Endothelial cell of hepatic sinusoid (primary cell): Measurements from ENCODE around the gene OR1I1.
"Not testable (repeated sequence)": the region's sequence is repeated elsewhere in the genome, so short reads cannot be mapped to it uniquely, and the experiment has no call there.

ENCODE experiments used
- in situ Hi-C: cut with HindIII; loops from 2 replicates; pipeline ENCODE4 v1.10.0; 2017; ENCODE audit warnings: low sequenced_read_pairs

Gene OR1I1, protein sequence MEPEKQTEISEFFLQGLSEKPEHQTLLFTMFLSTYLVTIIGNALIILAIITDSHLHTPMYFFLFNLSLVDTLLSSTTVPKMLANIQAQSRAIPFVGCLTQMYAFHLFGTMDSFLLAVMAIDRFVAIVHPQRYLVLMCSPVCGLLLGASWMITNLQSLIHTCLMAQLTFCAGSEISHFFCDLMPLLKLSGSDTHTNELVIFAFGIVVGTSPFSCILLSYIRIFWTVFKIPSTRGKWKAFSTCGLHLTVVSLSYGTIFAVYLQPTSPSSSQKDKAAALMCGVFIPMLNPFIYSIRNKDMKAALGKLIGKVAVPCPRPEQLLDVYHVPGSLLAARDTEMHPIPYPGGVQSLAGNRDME

GRCh38 chr19:15081911-15082310 is at the start of gene OR1I1:
Gene OR1I1, plus strand, starts transcription at chr19:15082211. Its CDS starts 4,855 bp downstream, at chr19:15087066.
- in situ Hi-C loops: no loop called here

GRCh38 chr19:15035795-15036311 is 46.2 kb upstream of the OR1I1 start:
- in situ Hi-C loops: no loop called here

DNA sequence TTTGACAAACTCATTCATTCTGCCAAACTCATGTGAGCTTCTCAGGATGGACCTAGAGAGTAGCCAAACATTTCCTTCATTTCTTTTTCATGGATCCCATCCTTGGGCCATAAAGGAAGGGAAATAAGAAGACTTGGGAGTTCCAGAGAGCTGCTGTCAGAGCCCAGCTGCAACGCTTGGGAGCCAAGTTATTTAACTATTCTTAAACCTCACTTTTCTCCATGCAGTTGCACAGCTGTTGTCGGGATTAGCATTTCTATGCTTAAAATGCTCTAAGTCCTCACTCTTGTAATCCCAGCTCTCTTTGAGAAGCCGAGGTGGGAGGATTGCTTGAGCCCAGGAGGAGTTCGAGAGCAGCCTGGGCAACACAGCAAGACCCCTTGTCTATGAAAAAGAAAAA is 44.4 kb upstream of the OR1I1 start:
- in situ Hi-C loops: no loop called here

DNA sequence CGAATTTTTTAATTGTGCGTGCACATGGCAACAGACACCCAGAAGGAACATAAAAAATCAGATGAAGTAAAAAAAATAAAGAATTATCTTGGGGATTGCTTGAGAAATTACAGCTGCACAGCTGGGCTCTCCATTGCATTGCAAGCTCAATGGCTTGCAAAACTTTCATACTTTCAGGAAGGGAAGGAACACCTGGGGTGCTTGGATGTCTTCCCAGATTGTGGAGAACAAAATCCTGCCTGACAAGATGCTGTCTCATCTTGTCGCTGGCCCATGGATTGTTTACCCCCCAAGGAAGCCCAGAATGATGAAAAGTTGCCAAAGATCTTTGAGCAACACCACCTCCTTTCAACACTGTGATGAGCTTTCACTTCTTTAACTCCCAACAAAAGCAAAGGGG is 43.7 kb upstream of the OR1I1 start:
- in situ Hi-C loops: no loop called here

DNA sequence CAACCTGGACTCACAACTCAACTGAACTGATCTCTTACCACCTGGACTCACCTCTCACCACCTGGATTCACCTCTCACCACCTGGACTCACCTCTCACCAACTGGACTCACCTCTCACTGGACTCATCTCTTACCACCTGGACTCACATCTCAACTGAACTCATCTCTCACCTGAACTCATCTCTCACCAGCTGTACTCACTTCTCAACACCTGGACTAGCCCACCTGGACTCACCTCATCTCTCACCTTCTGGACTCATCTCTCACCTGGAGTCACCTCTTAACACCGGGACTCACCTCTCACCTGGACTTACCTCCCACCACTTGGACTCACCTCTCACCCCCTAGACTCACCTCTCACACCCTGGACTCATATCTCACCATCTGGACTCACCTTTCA is 40.0 kb upstream of the OR1I1 start:
- in situ Hi-C loops: no loop called here

- in situ Hi-C loops: no loop called here
Measured at GRCh38 chr19:15042826-15043225, 39.2 kb upstream of the OR1I1 start.

- in situ Hi-C loops: no loop called here
Measured at GRCh38 chr19:15045506-15045905, 36.5 kb upstream of the OR1I1 start.

DNA sequence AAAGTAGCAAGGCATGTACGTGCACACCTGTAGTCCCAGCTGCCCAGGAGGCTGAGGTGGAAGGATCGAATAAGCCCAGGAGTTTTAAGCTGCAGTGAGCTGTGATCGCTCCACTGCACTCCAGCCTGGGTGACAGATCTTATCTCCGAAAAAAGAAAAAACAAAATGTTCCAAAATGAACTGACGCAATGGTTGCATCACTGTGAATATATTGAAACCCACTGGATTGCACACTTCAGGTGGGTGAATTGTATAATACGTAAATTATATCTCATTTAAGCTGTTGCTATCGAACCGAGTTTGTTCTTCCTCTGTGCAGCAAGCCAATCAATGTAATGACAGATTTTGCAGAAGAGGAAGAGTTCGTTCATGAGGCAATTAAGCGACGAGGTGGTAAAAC is 34.3 kb upstream of the OR1I1 start:
- in situ Hi-C loops: no loop called here

- in situ Hi-C loops: no loop called here
Measured at GRCh38 chr19:15048128-15048527, 33.9 kb upstream of the OR1I1 start.

DNA sequence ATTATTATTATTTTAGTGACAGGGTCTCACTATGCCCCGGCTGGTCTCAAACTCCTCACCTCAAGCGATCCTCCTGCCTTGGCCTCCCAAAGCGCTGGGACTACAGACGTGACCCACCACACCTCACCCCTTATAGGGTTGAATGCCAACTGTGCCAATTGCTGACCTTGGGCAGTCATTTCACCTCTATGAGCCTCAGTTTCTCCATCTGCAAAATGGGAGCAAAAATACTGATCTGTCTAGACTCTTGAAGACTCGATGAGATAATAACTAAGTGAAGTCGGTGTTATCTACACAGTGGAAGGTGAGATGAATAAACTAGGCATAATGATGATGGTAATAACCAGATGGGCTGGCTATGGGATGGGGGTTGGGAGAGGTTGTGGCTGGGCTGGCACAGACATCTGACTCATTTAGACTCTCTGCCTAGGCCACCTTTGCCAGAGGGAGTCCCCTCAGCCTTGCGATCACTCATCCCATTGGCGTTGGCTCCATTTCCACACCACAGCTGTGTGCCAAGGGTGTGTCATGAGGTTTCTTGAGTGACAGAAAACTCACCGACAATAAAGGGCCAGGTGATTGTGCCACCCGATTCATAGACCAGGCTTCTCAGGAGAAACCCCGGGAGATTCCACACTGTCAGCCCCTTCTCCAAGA is 33.0 kb upstream of the OR1I1 start, which contains the start of gene CASP14:
CASP14 (plus strand) TSS at position 596 of the 657 bp plus-strand sequence. CDS start 2,772 bp downstream, outside the sequence.
- in situ Hi-C loops: no loop called here

GRCh38 chr19:15050639-15051038 is 31.4 kb upstream of the OR1I1 start:
- in situ Hi-C loops: no loop called here

DNA sequence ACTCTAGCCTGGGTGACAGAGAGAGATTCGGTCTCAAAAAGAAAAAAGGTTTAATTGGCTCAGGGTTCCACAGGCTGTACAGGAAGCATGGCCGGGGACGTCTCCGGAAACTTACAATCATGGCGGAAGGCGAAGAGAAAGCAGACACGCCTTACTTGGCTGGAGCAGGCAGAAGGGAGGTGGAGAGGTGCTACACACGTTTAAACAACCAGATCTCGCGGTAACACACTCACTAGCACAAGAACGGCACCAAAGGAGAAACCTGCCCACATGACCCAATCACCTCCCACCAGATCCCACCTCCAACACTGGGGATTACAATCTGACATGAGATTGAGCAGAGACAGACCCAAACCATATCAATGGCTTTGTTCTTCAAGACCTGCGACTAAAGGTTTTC is 20.0 kb upstream of the OR1I1 start:
- in situ Hi-C loops: no loop called here

DNA sequence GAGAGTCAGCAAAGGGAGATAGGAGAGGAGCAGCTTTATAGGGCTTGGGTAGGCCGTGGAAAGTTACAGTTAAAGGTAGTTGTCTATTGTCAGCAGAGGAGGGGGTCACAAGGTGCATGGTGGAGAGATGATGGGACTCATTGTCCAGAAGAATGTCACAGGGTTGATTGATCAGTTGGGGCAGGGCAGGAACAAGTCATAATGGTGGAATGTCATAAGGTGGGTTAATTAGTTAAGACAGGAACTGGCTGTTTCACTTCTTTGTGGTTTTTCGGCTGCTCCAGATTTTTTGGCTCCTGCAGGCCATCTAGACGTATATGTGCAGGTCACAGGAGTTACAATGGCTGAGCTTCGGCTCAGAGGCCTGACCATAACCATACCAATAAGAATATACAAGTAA is 11.6 kb upstream of the OR1I1 start:
- in situ Hi-C loops: not testable (repeated sequence)

DNA sequence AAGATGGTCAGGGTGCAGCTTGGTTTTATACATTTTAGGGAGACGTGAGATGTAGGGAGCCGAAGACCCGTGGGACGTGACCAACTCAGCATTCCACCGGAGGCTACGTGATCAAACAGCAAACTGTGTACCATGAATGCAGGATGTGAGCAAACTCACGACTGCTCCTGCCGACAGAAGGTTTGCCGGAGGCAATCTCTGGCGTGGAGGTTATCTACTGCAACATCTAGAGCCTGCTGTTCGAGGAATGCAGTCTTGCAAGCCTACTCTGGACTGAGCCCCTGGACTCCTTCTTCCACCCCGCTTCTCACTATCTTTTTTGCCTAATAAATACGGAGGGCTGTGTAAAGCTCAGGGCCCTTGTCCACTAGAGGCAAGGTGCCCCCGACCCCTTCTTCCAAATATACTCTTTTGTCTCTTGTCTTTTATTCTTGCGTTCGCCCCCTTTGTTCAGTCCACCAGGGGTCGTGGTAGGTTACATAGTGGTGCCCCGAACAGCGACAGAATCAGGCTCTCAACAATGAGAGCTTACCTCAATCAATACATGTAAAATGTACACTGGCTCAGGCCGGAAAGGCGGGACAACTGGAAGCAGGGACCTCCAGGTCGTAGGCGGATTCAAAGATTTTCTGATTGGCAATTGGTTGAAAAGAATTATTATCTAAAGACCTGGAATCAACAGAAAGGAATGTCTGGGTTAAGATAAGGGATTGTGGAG is 8.9 kb upstream of the OR1I1 start:
- in situ Hi-C loops: no loop called here

DNA sequence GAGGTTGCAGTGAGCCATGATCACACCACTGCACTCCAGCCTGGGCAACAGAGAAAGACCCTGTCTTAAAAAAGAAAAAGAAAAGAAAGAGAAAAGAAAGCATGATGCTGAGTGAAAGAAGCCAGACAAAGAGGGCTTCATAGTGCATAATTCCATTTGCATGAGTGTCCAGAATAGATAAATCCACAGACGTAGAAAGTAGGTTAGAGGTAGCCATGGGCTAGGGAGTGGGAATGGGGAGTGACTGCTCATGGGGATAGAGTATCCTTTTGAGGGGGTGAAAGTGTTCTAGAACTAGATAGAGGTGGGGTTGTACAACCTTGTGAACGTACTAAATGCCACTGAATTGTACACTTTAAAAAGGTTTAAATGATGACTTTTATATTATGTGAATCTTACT is 7.6 kb upstream of the OR1I1 start:
- in situ Hi-C loops: no loop called here

GRCh38 chr19:15075806-15076205 is 6.2 kb upstream of the OR1I1 start:
- in situ Hi-C loops: no loop called here

- in situ Hi-C loops: not testable (repeated sequence)
Measured at GRCh38 chr19:15080002-15080401, 2.0 kb upstream of the OR1I1 start.

DNA sequence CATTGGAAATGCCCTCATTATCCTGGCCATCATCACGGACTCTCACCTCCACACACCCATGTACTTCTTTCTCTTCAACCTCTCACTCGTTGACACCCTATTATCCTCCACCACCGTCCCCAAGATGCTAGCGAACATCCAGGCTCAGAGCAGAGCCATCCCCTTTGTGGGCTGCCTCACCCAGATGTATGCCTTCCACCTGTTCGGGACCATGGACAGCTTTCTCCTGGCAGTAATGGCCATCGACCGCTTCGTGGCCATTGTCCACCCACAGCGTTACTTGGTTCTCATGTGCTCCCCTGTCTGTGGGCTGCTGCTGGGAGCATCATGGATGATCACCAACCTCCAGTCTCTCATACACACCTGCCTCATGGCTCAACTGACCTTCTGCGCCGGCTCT is 5.2 kb downstream of the OR1I1 start:
- in situ Hi-C loops: no loop called here

GRCh38 chr19:15091918-15092753 is 10.1 kb downstream of the OR1I1 start:
- in situ Hi-C loops: no loop called here

GRCh38 chr19:15093001-15093400 is 11.0 kb downstream of the OR1I1 start:
- in situ Hi-C loops: no loop called here

- in situ Hi-C loops: no loop called here
Measured at GRCh38 chr19:15096223-15096622, 14.2 kb downstream of the OR1I1 start.
